B cell (primary cell): ENCODE measurements around the gene MMAB. TPM values are rescaled to one million over a fixed set of nuclear protein-coding genes. Genes with fewer than 3 reads are reported as not detected.

Source experiments
- ATAC-seq: fragments of 200-7000 bp; cut with Tn5 transposase; one replicate; pipeline ENCODE4 v1.10.0; 2021; ENCODE audit warnings: low read depth, mild to moderate bottlenecking, moderate number of reproducible peaks, moderate library complexity
- CTCF ChIA-PET: fragments of 350-600 bp; sonication (Branson Sonifier 250); formaldehyde crosslinking; loops from one replicate; lab custom pipeline; 2021; ENCODE audit warnings: antibody characterized with exemption, inconsistent platforms; lab: Charles Lee
- POLR2A ChIA-PET: fragments of 350-600 bp; sonication (Branson Sonifier 250); formaldehyde crosslinking; loops from one replicate; lab custom pipeline; 2021; ENCODE audit warnings: antibody characterized with exemption; lab: Charles Lee
- DNase-seq: peaks from one replicate; pipeline ENCODE4 v3.0.0; 2013
- H2AFZ ChIP-seq: 2 replicates; pipeline ENCODE4 v1.6.1; 2012; ENCODE audit warnings: mild to moderate bottlenecking, low read depth, low read length; ENCODE audit not compliant: insufficient read depth, poor library complexity, severe bottlenecking
- H3K27ac ChIP-seq, 2 donors: 1 replicate in 1 of 2; 2 replicates in 1 of 2; pipeline ENCODE4 v1.5.1; 2012 to 2013; ENCODE audit warnings: low read length in 2 of 2, mild to moderate bottlenecking in 2 of 2, moderate library complexity in 1 of 2
- H3K27me3 ChIP-seq, 4 experiments: fragments of 200-600 bp in 1 of 4; sonication (generic) in 1 of 4; replicated peaks in 1 of 4; 1 replicate in 2 of 4; 2 replicates in 2 of 4; pipeline versions ENCODE4 v1.6.1 to v1.7.0; 2013 to 2016; ENCODE audit warnings: low read length in 3 of 4, mild to moderate bottlenecking in 2 of 4, mixed read lengths in 1 of 4, moderate library complexity in 1 of 4; ENCODE audit not compliant: insufficient read depth in 4 of 4, control insufficient read depth in 3 of 4; ENCODE audit errors: control extremely low read depth in 1 of 4
- H3K36me3 ChIP-seq, 2 experiments: replicated peaks in 1 of 2; 1 replicate in 1 of 2; 2 replicates in 1 of 2; pipeline versions ENCODE4 v1.6.1 to v1.7.1; 2013; ENCODE audit warnings: low read length in 1 of 2; ENCODE audit not compliant: insufficient read depth in 2 of 2, control insufficient read depth in 1 of 2; ENCODE audit errors: control extremely low read depth in 1 of 2, extremely low read depth in 1 of 2
- H3K4me1 ChIP-seq, 2 donors: fragments of 200-600 bp in 1 of 2; sonication (generic) in 1 of 2; 1 replicate in 1 of 2; 2 replicates in 1 of 2; pipeline versions ENCODE4 v1.5.1 to v1.6.1; 2013 to 2017; ENCODE audit warnings: low read length in 2 of 2; ENCODE audit not compliant: control insufficient read depth in 2 of 2, insufficient read depth in 2 of 2
- H3K4me2 ChIP-seq: replicated peaks from 2 replicates; pipeline ENCODE3; 2012; ENCODE audit warnings: mild to moderate bottlenecking, low read depth, low read length; ENCODE audit not compliant: poor library complexity, severe bottlenecking
- H3K4me3 ChIP-seq, 5 experiments: fragments of 200-600 bp in 1 of 5; sonication (generic) in 1 of 5; 1 replicate in 3 of 5; 2 replicates in 2 of 5; pipeline versions ENCODE4 v1.5.1 to v1.7.0; 2011 to 2016; ENCODE audit warnings: low read length in 4 of 5, mild to moderate bottlenecking in 4 of 5, low read depth in 2 of 5, control low read depth in 1 of 5, moderate library complexity in 1 of 5; ENCODE audit not compliant: insufficient read depth in 1 of 5; ENCODE audit errors: control extremely low read depth in 1 of 5, extremely low read depth in 1 of 5
- H3K79me2 ChIP-seq: fragments of 200-600 bp; sonication (generic); one replicate; pipeline ENCODE4 v1.6.0; 2016; ENCODE audit warnings: low read length; ENCODE audit not compliant: control insufficient read depth, insufficient read depth
- H3K9ac ChIP-seq: fragments of 200-600 bp; sonication (generic); 2 replicates; pipeline ENCODE4 v1.6.1; 2017; ENCODE audit warnings: mild to moderate bottlenecking, low read length, moderate library complexity
- H3K9me3 ChIP-seq, 3 donors: one replicate each; pipeline versions ENCODE4 v1.6.1 to v1.7.1; 2013; ENCODE audit warnings: low read length in 2 of 3; ENCODE audit not compliant: control insufficient read depth in 2 of 3, insufficient read depth in 1 of 3; ENCODE audit errors: control extremely low read depth in 1 of 3
- H4K20me1 ChIP-seq: 2 replicates; pipeline ENCODE4 v1.6.0; 2012; ENCODE audit warnings: mild to moderate bottlenecking, low read length; ENCODE audit not compliant: insufficient read depth, control insufficient read depth, poor library complexity, severe bottlenecking
- H3K27ac Mint-ChIP-seq: one replicate; pipeline ENCODE4 v1.8.0; 2021; ENCODE audit warnings: mixed read lengths
- H3K27me3 Mint-ChIP-seq: one replicate; pipeline ENCODE4 v1.8.0; 2021; ENCODE audit warnings: mixed read lengths
- H3K4me1 Mint-ChIP-seq: one replicate; pipeline ENCODE4 v1.8.0; 2021; ENCODE audit warnings: mixed read lengths
- H3K4me3 Mint-ChIP-seq: one replicate; pipeline ENCODE4 v1.8.0; 2021; ENCODE audit warnings: mixed read lengths
- H3K9me3 Mint-ChIP-seq: one replicate; pipeline ENCODE4 v1.8.0; 2022; ENCODE audit warnings: mixed read lengths; ENCODE audit not compliant: insufficient read depth
- EZH2 ChIP-seq: IDR thresholded peaks from 2 replicates; pipeline ENCODE4 v1.6.1; 2012; ENCODE audit warnings: borderline replicate concordance, low read depth, mild to moderate bottlenecking, moderate library complexity, low read length; ENCODE audit not compliant: insufficient read depth, poor library complexity, severe bottlenecking
- WGBS: methylation state at CpG from one replicate; pipeline ENCODE4 v1.1.5; 2013; ENCODE audit warnings: missing lambda C conversion rate; ENCODE audit not compliant: insufficient coverage; 5-methylcytosine and 5-hydroxymethylcytosine counted together
- intact Hi-C: fragments of 100-400 bp; cut with micrococcal nuclease; formaldehyde crosslinking; loops from one replicate; pipeline ENCODE4 v1.10.0; 2022
- polyA plus RNA-seq: library from polyadenylated mRNA; depleted of rRNA; stranded (reverse); fragments of >200 nt; gene quantifications from 2 replicates; pipeline ENCODE4 v1.2.3, GENCODE V29; 2012
- total RNA-seq, 2 donors: library from RNA; stranded (reverse); fragments of 120-200 nt in 1 of 2; gene quantifications; 1 replicate in 1 of 2; 2 replicates in 1 of 2; pipeline versions ENCODE4 v1.2.3 to v1.2.4, GENCODE V29; 2013 to 2022
- TF ChIP-seq, protein P1 (sequence below): fragments of 200-600 bp; IDR thresholded peaks from one replicate; pipeline ENCODE4 v1.8.0; 2022; ENCODE audit warnings: antibody characterized with exemption, mild to moderate bottlenecking

Gene MMAB
- total and polyA plus RNA-seq, 2 donors (not counting 1 experiment from before 2014, with no cell fraction given): 15.0 to 20.5 TPM

DNA sequence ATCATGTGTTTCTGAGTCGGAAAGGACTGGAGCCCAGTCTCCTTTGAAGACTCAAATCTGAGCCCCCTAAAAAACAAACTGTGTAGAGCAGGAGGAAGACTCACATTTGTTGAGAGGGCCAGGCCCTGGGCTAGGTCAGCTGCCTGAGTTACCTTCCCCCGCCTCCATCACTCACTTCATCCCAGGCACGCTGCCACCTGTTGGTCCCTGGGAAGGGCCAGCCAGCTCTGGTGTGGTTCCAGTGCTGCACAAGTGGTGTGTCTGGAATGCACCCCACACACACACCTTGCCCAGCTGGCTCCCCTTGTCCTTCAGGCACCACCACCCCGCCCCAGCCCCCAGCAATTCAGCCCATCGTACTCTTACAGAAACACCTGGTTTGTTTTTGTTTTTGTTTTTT, 9.3 kb upstream of the MMAB start:
- Mint-ChIP-seq H3K9me3 (no peaks in the 10 kb centered on the region), H3K4me1 (no peaks in the 10 kb centered on the region), H3K27ac (no peak overlapping the region), H3K27me3 (no peaks in the 10 kb centered on the region), H3K4me3 (no peak overlapping the region)
- H3K9ac ChIP-seq: no peak overlapping the region
- ChIA-PET CTCF (interaction anchor here (0.8 to 2.6 kb wide), 2 partner anchors 15 to 64 kb away, joined by 4 to 9 read pairs; no protein-coding TSS in a partner anchor), POLR2A (no interaction called here)
- H3K4me1 ChIP-seq: no peaks in the 10 kb centered on the region
- 86% methylated on average over 1 of the region's 5 CpGs for WGBS
- ATAC-seq: no peak
- H3K9me3 ChIP-seq: no peaks in the 10 kb centered on the region
- H2AFZ ChIP-seq: no peak overlapping the region
- TF ChIP-seq EZH2: no peak
- TF ChIP-seq, protein P1, sequence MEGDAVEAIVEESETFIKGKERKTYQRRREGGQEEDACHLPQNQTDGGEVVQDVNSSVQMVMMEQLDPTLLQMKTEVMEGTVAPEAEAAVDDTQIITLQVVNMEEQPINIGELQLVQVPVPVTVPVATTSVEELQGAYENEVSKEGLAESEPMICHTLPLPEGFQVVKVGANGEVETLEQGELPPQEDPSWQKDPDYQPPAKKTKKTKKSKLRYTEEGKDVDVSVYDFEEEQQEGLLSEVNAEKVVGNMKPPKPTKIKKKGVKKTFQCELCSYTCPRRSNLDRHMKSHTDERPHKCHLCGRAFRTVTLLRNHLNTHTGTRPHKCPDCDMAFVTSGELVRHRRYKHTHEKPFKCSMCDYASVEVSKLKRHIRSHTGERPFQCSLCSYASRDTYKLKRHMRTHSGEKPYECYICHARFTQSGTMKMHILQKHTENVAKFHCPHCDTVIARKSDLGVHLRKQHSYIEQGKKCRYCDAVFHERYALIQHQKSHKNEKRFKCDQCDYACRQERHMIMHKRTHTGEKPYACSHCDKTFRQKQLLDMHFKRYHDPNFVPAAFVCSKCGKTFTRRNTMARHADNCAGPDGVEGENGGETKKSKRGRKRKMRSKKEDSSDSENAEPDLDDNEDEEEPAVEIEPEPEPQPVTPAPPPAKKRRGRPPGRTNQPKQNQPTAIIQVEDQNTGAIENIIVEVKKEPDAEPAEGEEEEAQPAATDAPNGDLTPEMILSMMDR: no peak
- intact Hi-C loops: no loop called here
- no peak overlapping the region for H3K4me2 ChIP-seq
- H3K36me3 ChIP-seq: peaks cover 0 to 38% of the 10 kb centered on the region in 2 experiments
- no peaks in the 10 kb centered on the region for H3K79me2 ChIP-seq
- H4K20me1 ChIP-seq: no peaks in the 10 kb centered on the region
- no peak overlapping the region for H3K27ac ChIP-seq
- no peak overlapping the region for H3K4me3 ChIP-seq
- no peak for DNase-seq
- no peaks in the 10 kb centered on the region for H3K27me3 ChIP-seq

DNA sequence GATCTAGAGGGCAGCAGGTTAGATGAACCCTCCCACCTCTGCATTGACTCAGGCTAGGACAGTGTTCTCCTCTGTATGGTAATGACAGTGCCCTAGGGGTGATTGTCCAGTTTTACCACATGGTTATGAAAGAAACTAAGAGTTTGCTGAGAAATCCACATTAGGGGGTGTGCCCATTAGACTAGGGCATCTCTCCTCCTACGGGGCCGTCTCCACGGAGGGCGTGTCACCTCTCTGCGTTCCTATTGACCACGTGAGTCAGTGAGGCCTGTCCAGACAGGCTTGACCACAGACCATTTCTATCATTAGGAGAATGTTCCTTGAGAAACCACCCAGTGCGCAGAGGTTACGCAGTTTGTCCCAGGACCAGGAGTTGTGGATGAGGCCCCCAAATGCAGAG, 8.6 kb upstream of the MMAB start:
- Histone ChIP-seq H3K9me3 (no peaks in the 10 kb centered on the region), H4K20me1 (no peaks in the 10 kb centered on the region), H3K9ac (no peak overlapping the region), H3K27me3 (no peaks in the 10 kb centered on the region), H3K27ac (no peak overlapping the region), H3K4me2 (no peak overlapping the region), H2AFZ (no peak overlapping the region), H3K79me2 (no peaks in the 10 kb centered on the region), H3K4me3 (no peak overlapping the region), H3K36me3 (peaks cover 0 to 32% of the 10 kb centered on the region in 2 experiments), H3K4me1 (no peaks in the 10 kb centered on the region)
- CTCF ChIA-PET: interaction anchor here (2.6 kb wide), 1 partner anchor 16 kb away, joined by 9 read pairs; no protein-coding TSS in a partner anchor
- 100% methylated on average over 7 of the region's 8 CpGs for WGBS
- no peak for DNase-seq
- no peaks in the 10 kb centered on the region for H3K9me3 Mint-ChIP-seq
- POLR2A ChIA-PET: no interaction called here
- H3K4me3 Mint-ChIP-seq: no peak overlapping the region
- TF ChIP-seq, protein P1: no peak
- no peak for TF ChIP-seq EZH2
- no peaks in the 10 kb centered on the region for H3K27me3 Mint-ChIP-seq
- H3K27ac Mint-ChIP-seq: no peak overlapping the region
- ATAC-seq: no peak
- H3K4me1 Mint-ChIP-seq: no peaks in the 10 kb centered on the region
- intact Hi-C loops: no loop called here
